G401.6 (cell line): Measurements from ENCODE around the gene PRLHR.

Experiments used
- FAIRE-seq: peaks from 2 replicates; lab custom pipeline; 2012; peaks lifted over from hg19 to GRCh38; lab: Jason Lieb, UNC

PRLHR gene

DNA sequence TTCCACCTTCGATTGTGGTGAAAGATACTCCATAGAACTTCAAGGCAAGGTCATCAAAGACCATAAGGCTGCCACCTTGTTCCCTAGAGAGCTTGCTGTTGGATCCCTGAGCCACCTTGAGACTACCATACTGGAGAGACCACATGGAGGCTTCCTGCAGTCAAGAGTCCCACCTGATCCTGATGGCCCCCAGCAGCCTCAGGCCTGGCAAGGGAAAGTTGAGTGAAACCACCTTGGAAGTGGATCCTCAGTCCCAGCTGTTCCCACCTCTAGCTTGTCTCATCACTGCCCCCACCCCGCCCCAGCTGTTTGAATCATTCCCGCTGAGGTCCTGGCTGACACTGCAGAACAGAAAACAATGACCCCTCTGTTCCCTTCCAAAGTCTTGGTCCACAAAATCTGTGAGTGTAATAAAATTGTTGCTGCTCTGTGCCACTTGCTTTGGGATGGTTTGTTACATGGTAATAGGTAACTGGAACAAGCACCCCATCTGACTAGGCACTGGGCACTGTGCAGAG is 32.0 kb downstream of the PRLHR start:
- FAIRE-seq = no peak

DNA sequence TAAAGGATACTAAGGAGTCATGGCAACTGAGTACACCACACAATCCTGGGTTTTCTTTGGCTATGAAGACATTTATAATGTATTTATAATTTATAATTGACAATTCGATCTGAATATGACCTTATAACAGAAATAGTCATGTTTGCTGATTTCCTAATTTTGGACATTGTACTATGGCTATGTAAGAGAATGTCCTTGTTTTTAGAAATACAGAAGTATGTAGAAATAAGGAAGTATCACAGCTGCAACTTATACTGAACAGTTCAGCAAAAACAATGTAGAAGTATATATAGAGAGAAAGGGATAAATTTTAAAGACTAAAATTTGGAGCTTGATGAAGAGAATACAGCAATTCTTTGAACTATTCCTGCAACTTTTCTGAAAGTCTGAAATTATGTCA is 32.6 kb downstream of the PRLHR start:
- no peak for FAIRE-seq

DNA sequence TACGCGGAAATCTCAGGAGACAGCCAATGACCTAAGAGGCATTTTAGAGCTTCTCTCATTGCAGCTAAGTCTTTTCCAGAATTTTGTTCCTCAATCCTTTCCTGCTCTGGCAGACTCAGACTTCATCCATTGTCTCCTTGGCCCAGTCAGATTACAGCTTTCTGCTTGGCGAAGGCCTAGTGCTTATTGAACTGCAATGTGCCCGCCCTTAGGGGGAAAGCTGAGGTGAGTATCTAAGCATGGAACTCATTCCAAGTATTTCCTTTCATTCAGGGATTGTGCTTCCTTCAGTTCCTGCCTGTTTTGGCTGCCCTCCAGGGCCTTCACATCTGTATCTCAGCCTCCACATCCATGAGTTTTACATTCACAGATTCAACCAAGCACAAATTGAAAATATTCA is 37.5 kb downstream of the PRLHR start:
- no peak for FAIRE-seq

DNA sequence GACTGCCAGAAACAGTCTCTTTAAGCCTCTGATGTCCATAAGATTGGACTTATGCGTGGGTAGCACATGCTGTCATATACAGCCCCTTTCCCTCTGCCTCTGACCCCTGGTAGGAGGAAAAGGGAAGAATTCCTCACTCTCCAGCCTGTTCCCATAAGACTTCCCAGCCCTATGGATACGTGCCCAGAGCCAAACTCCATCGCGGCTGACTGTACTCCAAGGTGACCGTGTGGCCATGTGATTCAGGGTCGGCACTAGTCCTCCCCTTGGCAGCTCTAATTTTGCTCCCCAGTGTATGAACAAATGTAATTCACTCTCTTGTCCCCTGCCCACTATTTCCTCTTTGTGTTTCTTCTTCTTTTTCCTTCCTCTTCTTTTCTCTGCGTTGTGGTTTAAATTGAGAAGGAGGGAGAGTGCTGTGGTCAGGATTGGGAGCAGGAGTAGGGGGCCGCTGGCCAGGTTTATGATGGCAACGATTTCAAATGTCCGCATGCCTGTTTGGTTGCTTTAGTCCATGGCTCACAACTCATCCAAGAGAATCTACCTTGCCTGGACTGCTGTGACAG is 43.8 kb downstream of the PRLHR start:
- FAIRE-seq = no peak

DNA sequence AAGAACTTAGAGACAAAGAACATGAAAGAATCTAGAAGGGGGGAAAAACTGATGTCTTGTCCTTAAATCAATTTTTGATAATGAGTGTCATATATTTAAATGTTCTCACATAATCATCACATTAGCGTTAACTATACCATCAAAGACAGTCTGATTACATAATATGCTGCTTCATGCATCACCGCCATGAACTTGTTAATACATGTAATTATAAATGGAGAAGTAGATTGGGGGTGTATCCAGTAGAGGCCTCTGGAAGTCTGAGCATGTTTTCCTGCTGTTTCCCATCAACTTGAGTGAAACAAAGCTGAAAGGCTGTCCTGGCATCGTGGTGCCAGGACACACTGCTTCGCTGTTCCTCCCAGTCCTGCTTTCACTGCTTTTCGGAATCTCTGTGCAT is 48.2 kb downstream of the PRLHR start:
- FAIRE-seq = no peak

DNA sequence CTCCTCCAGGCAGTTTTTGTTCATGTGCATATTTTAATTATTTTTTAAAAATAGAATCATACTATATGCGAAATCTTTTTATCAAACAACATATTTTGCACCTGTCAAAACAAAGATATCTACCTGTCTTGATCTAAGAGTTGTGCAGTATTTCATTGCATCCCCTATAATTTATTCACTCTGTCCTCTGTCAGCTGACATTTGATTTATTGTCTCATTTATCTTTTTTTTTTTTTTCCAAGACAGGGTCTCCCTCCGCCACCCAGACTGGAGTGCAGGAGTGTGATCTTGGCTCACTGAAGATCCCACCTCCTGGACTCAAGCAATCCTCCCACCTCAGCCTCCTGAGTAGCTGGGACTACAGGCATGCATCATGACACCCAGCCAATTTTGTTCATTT is 49.0 kb downstream of the PRLHR start:
- FAIRE-seq = no peak

DNA sequence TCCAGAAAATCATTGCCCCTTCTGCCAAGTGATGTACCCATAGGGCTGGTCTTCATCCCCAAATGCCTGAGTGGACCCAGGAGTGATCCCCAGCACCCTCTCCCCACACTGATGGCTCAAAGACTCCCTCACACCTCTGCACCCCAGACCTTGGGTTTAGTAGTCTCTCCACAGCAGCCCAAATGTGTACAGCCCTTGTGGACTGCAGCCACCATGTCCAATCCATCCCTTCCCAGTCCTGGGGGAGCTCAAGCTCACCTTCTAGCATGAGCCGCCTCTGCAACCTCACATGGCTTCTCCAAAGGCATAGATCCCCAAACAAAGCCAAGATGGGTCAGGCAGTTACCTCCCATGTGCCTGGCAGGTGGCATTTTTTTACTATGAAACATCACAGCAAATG is 50.1 kb downstream of the PRLHR start:
- no peak for FAIRE-seq

DNA sequence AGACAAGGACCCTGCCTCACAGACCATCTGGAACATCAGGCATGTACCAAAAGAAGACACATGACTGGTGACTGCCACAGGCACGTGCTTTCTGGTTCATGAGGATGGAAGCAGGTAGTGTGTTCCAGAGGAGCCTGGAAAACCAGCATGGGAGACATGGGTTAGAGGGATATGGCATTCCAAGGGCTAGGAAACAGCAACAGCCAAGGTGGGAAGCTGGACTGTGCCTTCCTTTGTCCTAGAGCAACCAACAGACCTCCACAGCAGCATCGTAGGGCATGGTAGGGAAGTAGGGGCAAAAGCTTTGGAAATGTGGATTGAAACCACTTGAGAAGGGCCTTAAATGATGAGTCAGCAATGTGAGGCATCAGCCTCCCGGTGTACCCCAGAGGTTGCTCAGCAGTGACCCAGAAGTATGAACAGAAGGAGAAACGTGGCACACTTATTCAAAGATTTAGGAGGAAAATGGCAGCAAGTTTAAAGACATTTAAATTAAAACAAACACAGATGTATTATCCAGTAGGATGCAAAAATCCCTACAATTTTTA is 51.0 kb downstream of the PRLHR start:
- FAIRE-seq = no peak

DNA sequence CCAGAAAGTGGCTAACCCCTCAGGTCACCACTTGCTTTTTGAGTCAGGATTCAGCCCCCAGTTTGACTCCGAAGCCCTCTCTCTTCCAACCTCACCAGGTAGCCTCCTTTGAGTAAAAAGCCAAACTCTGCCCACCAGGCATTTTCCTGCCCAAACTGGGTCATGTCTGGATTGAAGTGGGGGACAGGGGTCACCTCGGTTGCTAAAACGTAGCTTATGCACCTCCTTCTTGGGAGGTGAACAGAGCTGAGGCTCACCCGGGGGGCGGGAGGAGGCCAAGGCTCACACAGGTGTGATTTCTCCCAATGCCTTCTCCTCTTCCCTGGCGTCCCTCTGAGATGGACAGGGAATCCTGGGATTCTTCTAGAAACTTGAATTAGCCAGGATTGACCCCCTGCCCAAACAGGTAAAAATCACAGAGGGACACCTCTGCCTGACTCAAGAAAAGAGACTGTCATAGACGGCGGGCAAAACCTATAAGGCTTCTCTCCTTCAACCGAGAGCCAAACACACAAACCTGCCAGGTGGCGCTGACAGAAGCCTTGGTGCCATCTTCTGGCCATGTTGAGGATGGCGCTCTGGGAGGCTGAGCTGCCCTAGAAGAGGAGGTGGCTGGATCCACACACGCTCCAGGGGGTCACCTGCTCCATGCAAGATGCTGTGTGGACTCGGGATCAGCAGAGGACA is 51.6 kb downstream of the PRLHR start:
- no peak for FAIRE-seq

DNA sequence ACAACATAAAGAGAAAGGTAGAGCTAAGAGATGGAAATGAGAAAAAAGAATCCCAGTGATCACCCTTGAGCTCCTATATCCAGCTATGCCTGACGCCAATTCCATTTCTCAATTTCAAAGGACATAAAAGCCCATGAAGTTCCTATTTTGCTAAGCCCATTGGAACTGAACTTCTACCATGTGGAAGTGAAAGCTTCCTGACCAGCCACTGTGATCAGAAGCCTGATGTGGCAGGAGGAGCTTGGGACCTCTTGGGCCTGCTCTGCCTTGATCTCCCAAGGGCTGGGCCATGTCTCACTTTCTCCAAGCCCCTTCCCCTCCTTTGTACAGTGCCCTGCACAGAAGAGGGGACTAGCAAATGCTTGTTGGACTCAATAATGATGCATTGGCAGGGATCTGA is 52.7 kb downstream of the PRLHR start:
- no peak for FAIRE-seq

DNA sequence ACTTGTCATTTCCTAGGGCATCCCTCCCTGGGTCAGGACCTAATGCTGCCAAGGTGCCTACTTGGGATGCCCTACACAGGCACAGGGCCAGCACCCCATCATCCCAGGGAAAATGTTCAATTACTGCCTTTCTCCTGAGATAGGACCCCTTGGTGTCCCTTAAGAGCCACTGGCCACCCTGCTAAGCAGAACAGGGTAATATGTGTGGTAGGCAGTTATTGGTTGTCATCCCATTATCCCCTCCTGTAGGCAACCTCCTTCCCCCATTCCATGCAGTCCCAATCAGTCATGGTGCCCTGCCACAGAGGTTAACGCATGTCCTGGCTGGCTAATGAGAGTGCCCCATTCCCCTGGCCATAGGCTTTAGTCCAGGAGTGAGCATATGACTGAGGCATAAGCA is 53.2 kb downstream of the PRLHR start:
- FAIRE-seq = no peak

DNA sequence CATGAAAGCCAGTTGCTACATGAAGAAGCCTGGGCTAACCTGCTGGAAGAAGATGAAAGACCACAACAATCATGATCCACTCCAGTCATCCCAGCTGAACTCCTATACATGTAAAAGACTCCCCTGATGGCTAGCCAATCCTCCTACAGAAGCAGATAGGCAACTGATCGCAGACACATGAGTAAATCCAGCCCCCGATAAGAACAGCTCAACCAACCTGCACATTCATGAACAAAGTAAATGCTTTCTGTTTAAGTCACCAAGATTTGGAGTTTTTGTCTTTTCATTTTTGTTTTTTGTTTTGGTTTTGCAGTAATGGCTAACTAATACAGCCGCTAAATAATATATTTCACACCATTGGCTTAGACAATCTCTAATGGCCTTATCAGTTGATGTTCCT is 53.7 kb downstream of the PRLHR start:
- no peak for FAIRE-seq
